ENCODE results near the gene COX4I1. TPM values are rescaled to one million over a fixed set of nuclear protein-coding genes. Genes with fewer than 3 reads are reported as not detected.
"Not testable (repeated sequence)": the region's sequence is repeated elsewhere in the genome, so short reads cannot be mapped to it uniquely, and the experiment has no call there.

Gene COX4I1
- total RNA-seq, 1 donor from 2014 or later = 332 TPM

- H3K9me3 ChIP-seq (ENCODE audit: control insufficient read depth in 3 of 3, low read length in 3 of 3) = no peaks in the 10 kb centered on the region
- H3K27me3 ChIP-seq (ENCODE audit: control insufficient read depth in 3 of 3, insufficient read depth in 3 of 3, low read length in 3 of 3) = peaks cover 8 to 52% (median 36%) of the 10 kb centered on the region in 3 donors
- no peaks in the 10 kb centered on the region for H3K4me1 ChIP-seq (ENCODE audit: control insufficient read depth in 3 of 3, insufficient read depth in 3 of 3, low read length in 3 of 3)
- no peak overlapping the region for H3K27ac ChIP-seq (ENCODE audit: low read depth, low read length)
- no peaks in the 10 kb centered on the region for H3K36me3 ChIP-seq (ENCODE audit: control insufficient read depth in 3 of 3, insufficient read depth in 3 of 3, low read length in 3 of 3)
- no peak overlapping the region for H3K4me3 ChIP-seq (ENCODE audit: low read length in 3 of 3)
- H3K9ac ChIP-seq (ENCODE audit: low read depth in 1 of 3, low read length in 3 of 3) = no peak overlapping the region
Observed at GRCh38 chr16:85829751-85830445, 30.4 kb downstream of the COX4I1 start.

GRCh38 chr16:85830821-85831220, 31.3 kb downstream of the COX4I1 start:
- H3K36me3 ChIP-seq (ENCODE audit: control insufficient read depth in 3 of 3, insufficient read depth in 3 of 3, low read length in 3 of 3) = no peaks in the 10 kb centered on the region
- H3K27me3 ChIP-seq (ENCODE audit: control insufficient read depth in 3 of 3, insufficient read depth in 3 of 3, low read length in 3 of 3) = peaks cover 17 to 57% (median 37%) of the 10 kb centered on the region in 3 donors
- H3K27ac ChIP-seq (ENCODE audit: low read depth, low read length) = no peak overlapping the region
- H3K9ac ChIP-seq (ENCODE audit: low read depth in 1 of 3, low read length in 3 of 3) = no peak overlapping the region
- no peaks in the 10 kb centered on the region for H3K4me1 ChIP-seq (ENCODE audit: control insufficient read depth in 3 of 3, insufficient read depth in 3 of 3, low read length in 3 of 3)
- no peak overlapping the region for H3K4me3 ChIP-seq (ENCODE audit: low read length in 3 of 3)
- H3K9me3 ChIP-seq (ENCODE audit: control insufficient read depth in 3 of 3, low read length in 3 of 3) = no peaks in the 10 kb centered on the region

- Histone ChIP-seq H3K27ac (ENCODE audit: low read depth, low read length) (no peak overlapping the region), H3K4me1 (ENCODE audit: control insufficient read depth in 3 of 3, insufficient read depth in 3 of 3, low read length in 3 of 3) (no peaks in the 10 kb centered on the region), H3K4me3 (ENCODE audit: low read length in 3 of 3) (no peak overlapping the region), H3K9me3 (ENCODE audit: control insufficient read depth in 3 of 3, low read length in 3 of 3) (no peaks in the 10 kb centered on the region), H3K27me3 (ENCODE audit: control insufficient read depth in 3 of 3, insufficient read depth in 3 of 3, low read length in 3 of 3) (peaks cover 25 to 63% (median 42%) of the 10 kb centered on the region in 3 donors), H3K9ac (ENCODE audit: low read depth in 1 of 3, low read length in 3 of 3) (no peak overlapping the region), H3K36me3 (ENCODE audit: control insufficient read depth in 3 of 3, insufficient read depth in 3 of 3, low read length in 3 of 3) (no peaks in the 10 kb centered on the region)
Observed at GRCh38 chr16:85832570-85833218, 33.2 kb downstream of the COX4I1 start.

- H3K9ac ChIP-seq (ENCODE audit: low read depth in 1 of 3, low read length in 3 of 3) = no peak overlapping the region
- no peaks in the 10 kb centered on the region for H3K9me3 ChIP-seq (ENCODE audit: control insufficient read depth in 3 of 3, low read length in 3 of 3)
- no peak overlapping the region for H3K4me3 ChIP-seq (ENCODE audit: low read length in 3 of 3)
- H3K27me3 ChIP-seq (ENCODE audit: control insufficient read depth in 3 of 3, insufficient read depth in 3 of 3, low read length in 3 of 3) = peaks cover 25 to 66% (median 43%) of the 10 kb centered on the region in 3 donors
- no peak overlapping the region for H3K27ac ChIP-seq (ENCODE audit: low read depth, low read length)
- no peaks in the 10 kb centered on the region for H3K4me1 ChIP-seq (ENCODE audit: control insufficient read depth in 3 of 3, insufficient read depth in 3 of 3, low read length in 3 of 3)
- no peaks in the 10 kb centered on the region for H3K36me3 ChIP-seq (ENCODE audit: control insufficient read depth in 3 of 3, insufficient read depth in 3 of 3, low read length in 3 of 3)
Observed at GRCh38 chr16:85833219-85833920, 33.9 kb downstream of the COX4I1 start.

GRCh38 chr16:85834741-85835140, 35.2 kb downstream of the COX4I1 start:
- H3K27me3 ChIP-seq (ENCODE audit: control insufficient read depth in 3 of 3, insufficient read depth in 3 of 3, low read length in 3 of 3) = peaks cover 27 to 70% (median 48%) of the 10 kb centered on the region in 3 donors
- no peak overlapping the region for H3K9ac ChIP-seq (ENCODE audit: low read depth in 1 of 3, low read length in 3 of 3)
- no peaks in the 10 kb centered on the region for H3K9me3 ChIP-seq (ENCODE audit: control insufficient read depth in 3 of 3, low read length in 3 of 3)
- no peak overlapping the region for H3K4me3 ChIP-seq (ENCODE audit: low read length in 3 of 3)
- no peak overlapping the region for H3K27ac ChIP-seq (ENCODE audit: low read depth, low read length)
- no peaks in the 10 kb centered on the region for H3K36me3 ChIP-seq (ENCODE audit: control insufficient read depth in 3 of 3, insufficient read depth in 3 of 3, low read length in 3 of 3)
- H3K4me1 ChIP-seq (ENCODE audit: control insufficient read depth in 3 of 3, insufficient read depth in 3 of 3, low read length in 3 of 3) = peaks cover 0 to 2% (median 0%) of the 10 kb centered on the region in 3 donors

DNA sequence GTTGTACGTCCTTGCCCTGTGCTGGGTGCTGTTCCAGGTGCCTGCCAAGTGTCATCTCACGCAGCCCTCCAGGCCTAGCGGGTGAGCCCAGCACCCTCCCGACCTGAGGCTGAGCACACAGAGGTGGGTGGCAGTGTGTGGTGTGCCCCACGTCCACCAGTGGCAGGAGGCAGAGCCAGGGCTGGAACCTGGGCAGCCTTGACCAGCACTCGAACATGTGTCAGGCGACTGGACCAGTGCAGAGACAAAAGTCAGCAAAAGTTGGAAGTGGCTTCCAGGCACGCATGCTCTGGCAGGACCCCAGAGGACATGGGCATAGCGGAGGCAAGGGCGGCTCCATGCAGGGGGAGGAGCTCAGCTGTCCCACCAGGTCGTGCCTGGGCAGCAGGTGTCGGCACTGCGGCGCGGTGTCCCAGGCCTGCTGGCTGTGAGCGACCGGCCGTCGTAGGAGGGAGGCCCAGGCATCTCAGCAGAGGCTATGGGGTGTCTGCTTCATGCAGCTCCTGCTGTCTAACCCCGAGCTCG, 35.8 kb downstream of the COX4I1 start:
- Histone ChIP-seq H3K27ac (ENCODE audit: low read depth, low read length) (no peak overlapping the region), H3K9me3 (ENCODE audit: control insufficient read depth in 3 of 3, low read length in 3 of 3) (no peaks in the 10 kb centered on the region), H3K9ac (ENCODE audit: low read depth in 1 of 3, low read length in 3 of 3) (no peak overlapping the region), H3K27me3 (ENCODE audit: control insufficient read depth in 3 of 3, insufficient read depth in 3 of 3, low read length in 3 of 3) (peaks cover 27 to 64% (median 48%) of the 10 kb centered on the region in 3 donors), H3K4me1 (ENCODE audit: control insufficient read depth in 3 of 3, insufficient read depth in 3 of 3, low read length in 3 of 3) (peaks cover 0 to 2% (median 0%) of the 10 kb centered on the region in 3 donors), H3K36me3 (ENCODE audit: control insufficient read depth in 3 of 3, insufficient read depth in 3 of 3, low read length in 3 of 3) (no peaks in the 10 kb centered on the region), H3K4me3 (ENCODE audit: low read length in 3 of 3) (no peak overlapping the region)

DNA sequence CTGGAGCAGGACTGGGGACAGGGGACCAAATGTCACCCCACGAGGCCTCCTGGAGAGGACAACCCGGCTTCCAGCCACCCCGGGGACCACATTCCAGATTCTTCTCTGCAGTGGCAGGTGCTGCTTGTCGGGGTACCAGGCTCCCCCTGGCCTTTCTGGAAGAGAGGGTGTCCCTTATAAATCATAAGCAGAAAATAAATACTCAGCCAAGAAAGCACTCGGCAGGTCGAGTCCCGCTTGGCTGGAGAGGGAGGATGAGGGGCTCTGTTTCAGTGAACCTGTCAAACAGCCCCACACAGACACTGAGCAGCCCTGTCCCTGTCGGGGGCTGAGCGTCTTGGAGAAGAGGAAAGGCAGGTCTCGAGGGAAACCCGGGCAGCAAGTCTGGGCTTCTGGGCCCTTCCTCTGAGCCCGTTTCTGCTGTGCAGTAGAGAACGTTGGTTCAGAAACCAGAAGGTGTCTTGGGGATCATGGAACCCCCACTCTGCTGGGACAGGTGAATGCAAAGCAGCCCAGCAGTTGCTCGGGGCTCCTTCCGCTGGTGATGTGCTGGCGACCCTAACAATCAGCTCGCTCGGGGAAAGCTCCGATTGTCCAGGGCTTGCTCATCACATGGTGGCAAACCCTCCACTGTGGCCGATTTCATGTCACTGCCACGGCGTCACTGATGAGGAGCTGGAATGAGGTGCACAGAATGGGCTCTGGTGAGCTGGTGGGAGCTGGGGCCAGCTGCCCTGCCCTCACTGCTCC, 36.6 kb downstream of the COX4I1 start:
- Histone ChIP-seq H3K9me3 (ENCODE audit: control insufficient read depth in 3 of 3, low read length in 3 of 3) (no peaks in the 10 kb centered on the region), H3K9ac (ENCODE audit: low read depth in 1 of 3, low read length in 3 of 3) (no peak overlapping the region), H3K4me3 (ENCODE audit: low read length in 3 of 3) (no peak overlapping the region), H3K27ac (ENCODE audit: low read depth, low read length) (no peak overlapping the region), H3K4me1 (ENCODE audit: control insufficient read depth in 3 of 3, insufficient read depth in 3 of 3, low read length in 3 of 3) (peaks cover 0 to 2% (median 0%) of the 10 kb centered on the region in 3 donors), H3K27me3 (ENCODE audit: control insufficient read depth in 3 of 3, insufficient read depth in 3 of 3, low read length in 3 of 3) (peaks cover 27 to 63% (median 52%) of the 10 kb centered on the region in 3 donors), H3K36me3 (ENCODE audit: control insufficient read depth in 3 of 3, insufficient read depth in 3 of 3, low read length in 3 of 3) (no peaks in the 10 kb centered on the region)

DNA sequence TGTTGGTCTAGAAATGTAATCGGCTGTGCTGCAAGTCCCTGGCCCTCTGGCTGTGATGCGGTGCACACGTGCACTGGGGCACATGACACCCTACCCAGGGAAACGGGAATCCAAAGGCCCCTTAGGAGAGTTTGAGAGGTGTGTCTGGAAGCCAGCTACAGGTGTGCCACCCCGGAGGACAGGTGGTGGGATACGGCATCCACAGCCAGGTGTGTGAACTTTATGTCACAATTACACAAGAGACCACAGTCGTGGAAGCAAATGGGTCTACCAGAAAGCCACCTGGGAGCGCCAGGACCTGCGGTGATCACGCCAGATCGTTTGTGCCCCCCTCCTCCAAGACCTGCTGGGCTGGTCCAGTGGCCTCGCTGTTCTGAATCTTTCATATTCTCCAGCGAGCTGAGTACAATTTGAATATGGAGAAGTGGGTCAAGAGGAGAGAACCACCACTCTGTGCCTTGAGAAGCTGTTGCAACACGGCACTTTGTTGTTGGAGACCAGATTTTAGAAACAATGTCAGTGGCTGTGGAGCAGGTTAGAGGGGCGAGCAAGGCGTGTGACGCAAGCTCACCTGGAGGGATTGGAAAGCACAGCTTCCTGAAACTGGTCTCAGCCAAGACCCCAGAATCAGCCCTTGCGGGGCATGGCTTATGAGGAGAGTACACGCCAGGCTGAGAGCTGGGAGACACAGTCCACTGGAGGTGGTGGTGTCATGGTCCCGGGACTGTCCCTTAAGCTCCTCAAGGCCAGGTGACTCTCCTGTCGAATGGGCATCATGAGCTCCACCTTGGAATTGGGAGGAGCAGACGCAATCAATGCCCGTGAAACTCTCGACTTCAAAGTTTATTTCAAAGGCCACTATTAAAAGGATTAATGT, 37.4 kb downstream of the COX4I1 start:
- no peaks in the 10 kb centered on the region for H3K9me3 ChIP-seq (ENCODE audit: control insufficient read depth in 3 of 3, low read length in 3 of 3)
- no peak overlapping the region for H3K27ac ChIP-seq (ENCODE audit: low read depth, low read length)
- H3K36me3 ChIP-seq (ENCODE audit: control insufficient read depth in 3 of 3, insufficient read depth in 3 of 3, low read length in 3 of 3) = no peaks in the 10 kb centered on the region
- H3K4me3 ChIP-seq (ENCODE audit: low read length in 3 of 3) = no peak overlapping the region
- no peak overlapping the region for H3K9ac ChIP-seq (ENCODE audit: low read depth in 1 of 3, low read length in 3 of 3)
- H3K4me1 ChIP-seq (ENCODE audit: control insufficient read depth in 3 of 3, insufficient read depth in 3 of 3, low read length in 3 of 3) = peaks cover 0 to 2% (median 0%) of the 10 kb centered on the region in 3 donors
- H3K27me3 ChIP-seq (ENCODE audit: control insufficient read depth in 3 of 3, insufficient read depth in 3 of 3, low read length in 3 of 3) = peaks cover 27 to 61% (median 52%) of the 10 kb centered on the region in 3 donors

- not testable (repeated sequence) for H3K4me3 ChIP-seq (ENCODE audit: low read length in 3 of 3); H3K9me3 ChIP-seq (ENCODE audit: control insufficient read depth in 3 of 3, low read length in 3 of 3); H3K36me3 ChIP-seq (ENCODE audit: control insufficient read depth in 3 of 3, insufficient read depth in 3 of 3, low read length in 3 of 3); H3K27ac ChIP-seq (ENCODE audit: low read depth, low read length); H3K4me1 ChIP-seq (ENCODE audit: control insufficient read depth in 3 of 3, insufficient read depth in 3 of 3, low read length in 3 of 3); H3K9ac ChIP-seq (ENCODE audit: low read depth in 1 of 3, low read length in 3 of 3)
- H3K27me3 ChIP-seq (ENCODE audit: control insufficient read depth in 3 of 3, insufficient read depth in 3 of 3, low read length in 3 of 3) = peaks cover 27 to 60% (median 50%) of the 10 kb centered on the region in 3 donors
Observed at GRCh38 chr16:85837654-85838053, 38.2 kb downstream of the COX4I1 start.

Measured in skeletal muscle tissue (tissue), 4 donors.